HG03280 (cell line): ENCODE measurements around the gene TNFRSF1A.
"Not testable (repeated sequence)": the region's sequence is repeated elsewhere in the genome, so short reads cannot be mapped to it uniquely, and the experiment has no call there.

Experiments
- ATAC-seq: cut with Tn5 transposase; IDR thresholded peaks from one replicate; pipeline ENCODE4 v1.9.1; 2021; ENCODE audit warnings: mild to moderate bottlenecking, moderate library complexity; ENCODE audit not compliant: unreplicated experiment

TNFRSF1A gene

DNA sequence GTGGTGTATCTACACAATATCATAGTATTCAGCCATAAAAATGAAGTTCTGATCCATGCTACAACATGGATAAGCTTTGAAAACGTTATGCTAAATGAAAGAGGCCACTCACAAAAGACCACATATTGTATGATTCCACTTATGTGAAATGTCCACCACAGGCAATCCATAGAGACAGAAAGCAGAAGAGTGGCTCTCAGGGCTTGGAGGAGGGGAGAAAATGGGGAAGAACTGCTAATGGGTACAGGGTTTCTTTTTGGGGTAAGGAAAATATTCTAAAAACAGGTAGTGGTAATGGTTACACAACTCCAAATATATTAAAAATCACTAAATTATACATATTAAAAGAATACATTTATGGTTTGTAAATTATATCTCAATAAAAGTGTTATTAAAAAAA is 17.0 kb upstream of the TNFRSF1A start:
- no peak for ATAC-seq

DNA sequence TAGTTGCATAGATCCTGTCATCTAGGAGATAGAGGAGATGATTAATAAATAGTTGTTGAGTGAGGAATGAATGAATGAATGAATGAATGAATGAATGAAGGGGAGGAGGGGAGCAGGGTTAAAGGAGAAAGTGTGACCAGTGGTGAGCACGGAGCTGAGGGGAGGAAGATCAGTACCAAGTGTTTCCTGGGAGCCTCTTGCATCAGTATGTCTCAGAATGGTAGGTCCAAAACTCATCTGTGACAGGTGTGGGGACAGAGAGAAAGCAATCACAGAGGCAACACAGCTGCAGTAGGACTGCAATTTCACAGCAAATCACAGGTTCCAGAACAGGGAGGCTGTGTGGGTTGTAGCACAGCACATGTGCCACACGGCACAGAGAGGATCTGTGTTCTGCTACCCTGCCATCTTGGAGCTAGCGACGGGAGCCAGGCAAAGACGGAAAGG is 14.5 kb upstream of the TNFRSF1A start:
- ATAC-seq = no peak

DNA sequence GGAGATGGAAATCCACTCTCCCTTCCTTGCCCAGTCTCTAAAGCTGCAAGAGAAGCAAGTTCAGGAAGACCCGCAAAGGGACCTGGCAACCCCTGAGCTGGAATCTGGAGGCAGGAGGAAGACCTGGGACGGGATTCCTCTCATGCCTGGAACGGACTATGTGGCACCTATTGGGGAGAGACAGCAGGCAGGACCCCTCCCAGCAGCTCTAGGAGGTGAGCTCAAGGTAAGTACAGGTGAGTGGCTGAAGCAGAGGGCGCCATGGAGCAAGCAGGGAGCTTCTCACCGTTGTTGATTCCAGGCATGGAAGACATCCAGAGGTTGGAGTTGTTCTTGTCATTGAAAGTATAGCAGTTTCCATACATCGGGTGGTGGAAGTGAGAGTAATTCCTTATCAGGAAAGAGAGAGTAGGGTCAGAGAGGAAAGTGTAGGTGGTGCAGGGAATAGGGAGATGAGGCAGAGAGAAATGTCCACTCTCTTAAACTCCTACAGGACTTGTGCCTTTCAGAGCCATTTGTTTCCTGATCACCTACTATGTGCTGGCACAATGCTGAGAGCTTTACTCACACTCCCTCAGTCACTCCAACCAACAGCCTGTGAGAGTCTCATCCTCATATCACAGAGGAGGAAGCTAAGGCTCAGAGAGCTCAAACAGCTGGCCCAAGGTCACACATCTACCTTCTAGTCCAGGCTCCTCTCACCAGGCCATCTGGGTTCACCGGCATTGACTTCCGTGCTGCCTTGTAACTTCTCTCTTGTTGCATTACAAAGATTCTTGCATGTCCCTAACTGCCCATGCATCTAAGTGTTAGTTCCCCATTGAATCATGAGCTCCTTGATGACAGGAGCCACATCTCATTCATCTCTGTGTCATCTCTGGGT is 13.9 kb upstream of the TNFRSF1A start:
- no peak for ATAC-seq

DNA sequence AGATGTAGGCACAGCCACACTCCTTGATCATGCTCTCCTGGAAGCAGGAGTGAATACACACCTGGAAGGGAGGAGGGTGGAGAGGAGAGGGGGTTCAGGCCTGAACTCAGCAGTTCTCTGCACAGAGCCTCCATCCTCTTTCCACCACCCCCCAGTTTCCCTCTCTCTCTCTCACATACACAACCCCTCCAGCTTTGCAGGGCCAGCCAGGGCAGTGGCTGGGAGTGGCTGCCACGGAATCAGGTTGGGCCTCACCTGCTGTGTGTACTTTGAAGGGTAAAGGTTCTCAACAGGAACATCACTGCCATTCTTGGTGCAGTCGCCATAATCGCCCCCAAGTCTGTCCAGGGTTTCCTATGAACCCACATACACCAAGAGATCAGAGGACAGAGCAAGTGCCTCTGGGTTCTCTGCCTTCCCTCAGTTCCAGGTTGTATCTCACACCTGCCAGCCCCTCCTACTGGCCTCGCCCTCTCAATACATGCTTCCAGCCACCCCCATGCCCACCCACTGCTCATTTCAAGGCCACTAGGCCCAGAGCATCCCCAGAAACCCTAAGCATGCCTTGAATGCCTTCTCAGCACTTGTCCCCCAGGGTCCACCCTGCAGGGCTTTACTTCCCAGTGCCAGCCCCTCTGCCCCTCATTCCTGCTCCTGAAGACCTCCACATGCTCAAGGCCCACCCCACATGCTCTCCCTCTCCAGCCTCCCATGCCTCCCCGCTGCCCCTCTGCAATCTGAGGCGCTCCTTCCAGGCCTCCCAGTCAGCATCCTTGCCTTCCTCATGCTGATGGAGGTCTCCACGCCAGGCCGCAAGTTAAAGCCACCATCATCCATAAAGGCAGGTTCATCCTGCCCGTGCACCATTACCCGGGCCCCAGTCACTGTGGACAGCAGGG is 12.9 kb upstream of the TNFRSF1A start:
- ATAC-seq = no peak

DNA sequence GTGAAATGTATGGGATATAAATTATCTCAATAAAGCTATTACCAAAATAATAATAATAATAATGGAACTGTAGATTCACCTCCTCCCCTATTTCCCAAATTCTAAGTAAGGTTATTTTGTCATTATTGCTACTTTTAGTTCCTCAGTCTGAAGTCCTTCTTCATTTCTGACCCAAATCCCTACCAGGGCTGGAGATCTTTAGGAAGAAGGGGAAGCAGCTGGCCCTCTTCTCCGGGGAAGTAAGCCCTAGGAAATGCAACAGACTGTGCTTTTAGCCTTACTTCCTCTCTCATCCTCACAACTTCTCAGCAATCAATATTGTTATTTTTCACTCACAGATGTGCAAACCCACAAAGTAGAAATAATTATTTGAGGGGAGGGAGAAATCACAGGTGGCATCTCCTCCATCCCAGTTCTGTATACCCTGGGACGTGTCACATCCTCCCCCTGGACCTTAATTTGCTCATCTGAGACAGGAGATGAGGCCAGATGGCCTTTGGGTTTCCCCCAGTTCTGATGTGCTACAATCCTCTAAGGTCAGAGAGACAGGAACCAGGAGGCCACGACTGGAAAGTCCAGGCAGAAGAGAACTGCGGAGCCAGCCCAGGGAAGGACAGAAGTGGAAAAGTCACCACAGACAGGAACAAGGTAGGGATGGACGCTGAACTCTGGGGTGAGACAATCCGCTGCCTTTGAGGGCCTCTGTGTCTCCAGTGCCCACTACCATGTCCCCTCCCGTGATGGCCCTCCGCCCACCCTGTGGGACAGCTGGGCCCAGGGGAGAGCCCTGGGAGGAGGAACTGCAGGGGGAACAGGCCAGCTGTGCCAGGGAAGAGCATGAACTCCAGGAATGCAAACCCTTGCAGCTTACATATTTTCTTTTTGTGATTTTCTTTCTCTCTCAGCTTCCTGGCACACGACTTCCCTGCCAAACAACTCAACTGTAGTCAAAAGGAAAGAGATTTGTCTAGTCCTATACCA is 10.6 kb upstream of the TNFRSF1A start:
- no peak for ATAC-seq

DNA sequence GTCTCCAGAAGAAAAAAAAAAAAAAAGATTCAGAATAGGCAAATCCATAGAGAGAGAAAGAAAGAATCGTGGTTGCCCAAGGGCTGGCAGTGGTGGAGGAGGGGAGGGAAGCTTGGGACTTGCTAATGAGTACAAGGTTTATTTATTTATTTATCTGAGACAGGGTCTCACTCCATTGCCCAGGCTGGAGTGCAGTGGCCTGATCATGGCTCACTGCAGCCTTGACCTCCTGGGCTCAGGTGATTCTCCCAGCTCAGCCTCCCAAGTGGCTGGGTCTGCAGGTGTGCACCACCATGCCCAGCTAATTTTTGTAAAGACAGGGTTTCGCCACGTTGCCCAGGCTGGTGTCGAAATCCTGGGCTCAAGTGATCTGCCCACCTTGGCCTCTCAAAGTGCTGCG is 9.7 kb upstream of the TNFRSF1A start:
- no peak for ATAC-seq

DNA sequence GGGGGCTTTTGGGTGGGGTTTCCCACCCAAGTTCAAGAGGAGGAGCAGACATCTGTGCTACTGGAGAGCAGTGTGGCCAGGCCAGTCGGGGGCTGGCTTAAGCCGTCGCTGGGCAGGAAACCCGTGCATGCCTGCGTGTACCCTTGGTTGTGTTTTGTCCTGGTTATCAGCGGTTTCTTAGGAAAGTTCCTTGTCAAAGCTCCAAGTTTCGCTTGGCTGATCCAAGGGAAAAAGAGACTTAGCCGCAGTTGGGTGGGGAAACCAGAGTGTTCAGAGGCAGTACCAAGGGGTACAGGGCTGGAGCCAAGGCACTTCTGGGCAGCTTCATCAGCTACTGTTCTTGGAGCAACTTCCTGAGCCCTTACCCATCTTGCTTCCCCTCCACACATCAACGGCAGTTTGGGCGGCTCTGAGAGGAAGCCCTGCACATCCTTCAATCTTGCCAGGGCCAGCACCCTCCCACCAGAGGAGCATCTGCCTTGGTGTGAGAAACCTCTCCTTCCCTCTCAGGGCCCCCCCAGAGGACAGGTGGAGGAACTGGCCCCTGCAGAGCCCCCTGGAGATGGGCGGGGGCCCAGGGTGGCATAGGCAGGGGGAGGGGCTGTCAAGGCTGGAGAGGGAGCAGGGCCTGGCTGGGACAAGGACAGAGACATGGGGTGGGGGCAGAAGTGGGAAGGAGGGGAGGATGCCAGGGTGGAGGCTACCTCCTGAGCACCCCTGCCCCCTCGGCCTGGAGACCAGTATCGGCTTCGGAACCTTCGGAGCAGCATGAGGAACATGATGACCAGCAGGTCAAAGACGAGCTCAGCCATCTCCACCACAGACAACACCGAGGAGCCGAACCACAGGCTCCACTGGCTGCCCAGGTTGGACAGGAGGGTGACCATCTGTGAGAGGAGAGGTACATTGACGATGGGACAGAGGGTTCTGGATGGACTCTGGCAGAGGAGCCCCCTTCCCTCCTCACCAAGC is 5.8 kb upstream of the TNFRSF1A start:
- ATAC-seq = no peak

DNA sequence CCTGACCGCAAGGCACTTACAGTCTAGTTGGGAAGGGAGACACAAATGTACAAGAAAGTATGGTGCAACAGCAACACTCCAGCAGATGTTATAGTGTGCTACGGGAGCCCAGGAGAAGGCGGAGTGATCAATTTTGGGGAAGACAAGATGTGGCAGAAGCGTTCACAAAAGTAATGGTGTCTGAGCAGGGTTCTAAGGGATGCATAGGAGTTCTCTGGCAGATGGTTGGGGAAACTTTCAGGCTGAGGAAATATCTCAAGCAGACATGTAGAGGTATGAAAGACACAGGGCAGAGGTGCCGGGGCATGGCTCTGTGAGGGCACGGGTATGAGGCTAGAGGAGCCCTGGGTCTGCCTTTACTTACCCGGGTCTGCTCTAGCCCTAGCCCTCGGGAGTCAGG is 5.1 kb upstream of the TNFRSF1A start:
- ATAC-seq = no peak

DNA sequence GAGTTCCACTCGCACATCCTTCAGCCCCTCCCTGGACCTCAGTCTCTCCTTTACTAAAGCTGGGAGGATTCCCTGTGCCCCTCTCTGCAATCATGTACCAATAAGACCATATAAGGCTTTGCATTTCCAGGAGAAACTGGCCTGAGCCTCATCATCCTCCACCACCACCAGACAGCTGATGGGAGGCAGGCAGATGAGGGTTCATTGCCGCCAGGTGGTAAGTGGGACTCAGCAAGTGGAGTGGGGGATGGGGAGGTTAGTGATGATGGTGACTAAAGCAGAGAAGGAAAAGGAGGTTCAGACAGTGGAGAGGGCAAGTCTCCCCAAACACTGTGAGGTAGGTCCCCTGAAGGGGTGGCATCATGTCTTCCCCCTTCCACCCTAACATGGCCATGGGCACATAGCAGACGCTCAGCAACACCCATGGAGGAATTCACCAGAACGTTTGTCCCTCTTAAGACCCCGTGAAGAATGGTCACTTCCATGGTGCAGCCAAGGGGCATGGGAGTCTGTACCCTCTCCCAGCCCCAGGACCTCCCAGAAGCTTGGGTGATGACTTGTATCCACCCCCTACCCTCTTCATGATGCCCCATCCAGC is 4.5 kb upstream of the TNFRSF1A start:
- no peak for ATAC-seq

DNA sequence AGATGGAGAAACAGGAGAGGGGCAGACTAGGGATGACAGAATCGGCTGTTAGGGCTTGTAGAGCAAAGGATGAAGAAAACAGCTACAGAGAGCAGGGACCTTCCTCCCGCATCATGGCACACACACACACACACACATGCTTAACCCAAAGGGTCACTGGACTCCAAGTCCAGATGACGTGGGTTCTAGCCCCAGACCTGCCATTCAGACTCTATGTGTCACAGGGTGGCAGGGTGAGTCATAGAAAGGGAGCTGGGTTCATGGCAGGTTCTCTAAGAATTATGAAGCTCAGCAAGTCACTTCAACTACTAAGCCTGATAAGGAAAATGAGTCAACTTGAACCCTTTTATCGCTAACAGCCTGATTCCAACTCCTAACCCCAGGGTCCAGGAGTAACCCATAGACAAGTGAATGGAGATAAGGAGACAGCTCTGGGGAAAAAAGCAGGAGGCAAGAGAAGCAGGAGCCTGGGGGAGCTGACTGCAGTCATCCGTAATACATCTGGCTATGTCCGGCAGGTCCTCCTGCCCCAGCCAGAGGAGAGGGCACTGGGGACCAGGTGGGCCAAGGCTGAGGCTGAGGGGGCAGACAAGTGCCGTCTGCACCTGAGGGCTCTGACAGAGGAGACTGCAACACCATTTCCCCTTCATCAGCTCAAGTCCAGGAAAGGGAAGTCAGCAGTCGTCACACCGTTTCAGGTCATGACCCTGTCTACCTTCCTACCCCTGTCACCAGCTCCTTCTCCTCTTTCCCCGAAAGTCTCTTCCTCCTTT is 3.6 kb upstream of the TNFRSF1A start:
- no peak for ATAC-seq

DNA sequence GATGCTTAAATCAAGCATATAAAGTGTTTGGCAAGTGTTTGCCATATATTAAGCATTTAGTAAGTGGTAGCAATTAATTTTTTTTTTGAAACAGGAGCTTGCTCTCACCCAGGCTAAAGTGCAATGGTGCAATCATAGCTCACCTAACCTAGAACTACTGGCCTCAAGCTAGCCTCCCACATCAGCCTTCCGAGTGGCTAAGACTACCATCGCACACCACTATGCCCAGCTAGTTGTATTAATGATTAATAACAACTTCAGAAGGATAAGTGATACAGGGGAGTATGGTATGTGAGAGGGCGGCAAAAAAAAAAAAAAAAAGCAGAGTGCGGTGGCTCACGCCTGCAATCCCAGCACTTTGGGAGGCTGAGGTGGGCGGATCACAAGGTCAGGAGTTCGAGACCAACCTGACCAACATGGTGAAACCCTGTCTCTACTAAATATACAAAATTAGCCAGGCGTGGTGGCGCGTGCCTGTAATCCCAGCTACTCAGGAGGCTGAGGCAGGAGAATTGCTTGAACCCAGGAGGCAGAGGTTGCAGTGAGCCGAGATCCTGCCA is 2.3 kb upstream of the TNFRSF1A start:
- not testable (repeated sequence) for ATAC-seq

DNA sequence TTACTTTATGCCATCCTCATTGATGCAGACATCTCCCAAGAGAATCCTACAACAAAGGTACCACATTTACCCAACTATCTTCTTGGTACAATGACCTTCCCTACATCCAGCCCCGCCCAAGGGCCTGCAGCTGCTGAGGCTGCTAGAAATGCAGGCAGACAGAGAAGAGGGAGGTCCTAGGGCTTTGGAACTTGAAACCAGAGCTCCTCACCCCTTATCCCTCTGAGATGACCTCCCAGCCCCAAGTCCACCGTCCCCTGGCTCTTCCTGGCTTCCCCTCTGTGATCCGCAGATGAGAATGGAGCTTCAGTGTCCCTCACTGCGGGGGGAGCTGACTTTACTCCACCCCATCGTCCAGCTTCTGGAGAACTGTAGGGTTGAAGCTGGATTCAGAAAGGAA is 1.6 kb upstream of the TNFRSF1A start:
- no peak for ATAC-seq

DNA sequence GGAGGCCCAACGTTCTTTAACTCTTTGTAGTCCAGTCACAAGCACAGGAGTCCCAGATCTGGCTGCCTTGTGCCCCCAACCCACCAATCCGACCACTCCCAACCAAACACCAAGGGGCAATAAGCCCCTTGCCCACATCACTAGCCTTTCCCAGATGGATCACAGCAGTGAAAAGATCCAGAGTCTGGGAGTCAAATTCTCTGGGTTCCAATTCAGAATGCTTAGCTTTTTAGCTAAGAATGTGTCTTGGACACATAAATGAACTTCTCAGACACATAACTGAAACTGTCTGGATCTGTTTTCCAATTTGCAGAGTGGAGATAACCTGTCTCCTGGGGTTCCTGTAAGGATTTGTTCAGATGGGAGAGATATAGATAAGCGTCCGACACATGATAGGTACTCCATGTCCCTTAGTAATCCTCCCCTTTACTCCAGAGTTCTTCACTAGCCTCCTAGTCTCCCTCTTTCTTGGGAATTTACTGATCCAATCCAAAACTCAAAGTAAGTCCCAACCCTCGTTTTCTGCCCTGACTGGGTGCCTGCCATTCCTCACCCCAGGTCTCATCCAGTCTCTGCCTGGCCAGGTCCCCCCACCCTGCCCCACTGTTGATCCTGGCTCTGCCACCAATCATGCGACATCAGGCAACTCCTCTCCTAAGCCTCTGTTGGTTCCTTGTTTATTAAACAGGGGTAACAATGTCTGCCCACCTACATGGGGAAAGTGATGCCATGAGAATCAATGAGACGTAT is 439 bp upstream of the TNFRSF1A start:
- no peak for ATAC-seq

DNA sequence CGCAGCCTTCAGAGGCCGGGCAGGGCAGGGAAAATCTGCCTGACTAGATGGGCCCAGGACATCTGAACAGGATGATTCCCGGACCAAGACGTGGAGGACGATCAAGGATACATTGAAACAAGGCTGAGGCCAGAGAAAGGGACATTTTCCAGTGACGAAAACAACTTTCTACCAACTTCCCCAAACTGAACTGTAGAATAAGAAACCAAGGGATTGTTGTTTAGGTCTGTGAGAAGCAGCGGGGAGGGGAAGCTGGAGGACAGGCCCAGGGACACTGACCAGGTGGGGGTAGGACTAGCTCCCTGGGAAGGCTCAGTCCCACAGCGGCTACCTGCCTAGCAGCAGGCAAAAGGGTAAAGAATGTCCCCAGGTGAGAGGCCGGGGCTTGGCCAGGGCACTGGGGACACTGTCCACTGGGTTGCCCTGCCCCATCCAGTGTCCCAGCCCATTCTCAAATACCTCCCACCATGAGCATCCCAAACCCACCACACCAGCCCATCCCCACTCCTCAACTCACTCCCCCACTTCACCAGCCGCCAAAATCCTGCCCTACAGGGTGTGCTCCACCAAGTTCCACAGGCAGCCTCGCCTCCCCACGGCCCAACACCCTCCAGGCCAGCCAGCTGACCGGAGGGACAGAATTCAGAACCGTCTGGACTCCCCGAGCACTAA is 995 bp downstream of the TNFRSF1A start:
- no peak for ATAC-seq

DNA sequence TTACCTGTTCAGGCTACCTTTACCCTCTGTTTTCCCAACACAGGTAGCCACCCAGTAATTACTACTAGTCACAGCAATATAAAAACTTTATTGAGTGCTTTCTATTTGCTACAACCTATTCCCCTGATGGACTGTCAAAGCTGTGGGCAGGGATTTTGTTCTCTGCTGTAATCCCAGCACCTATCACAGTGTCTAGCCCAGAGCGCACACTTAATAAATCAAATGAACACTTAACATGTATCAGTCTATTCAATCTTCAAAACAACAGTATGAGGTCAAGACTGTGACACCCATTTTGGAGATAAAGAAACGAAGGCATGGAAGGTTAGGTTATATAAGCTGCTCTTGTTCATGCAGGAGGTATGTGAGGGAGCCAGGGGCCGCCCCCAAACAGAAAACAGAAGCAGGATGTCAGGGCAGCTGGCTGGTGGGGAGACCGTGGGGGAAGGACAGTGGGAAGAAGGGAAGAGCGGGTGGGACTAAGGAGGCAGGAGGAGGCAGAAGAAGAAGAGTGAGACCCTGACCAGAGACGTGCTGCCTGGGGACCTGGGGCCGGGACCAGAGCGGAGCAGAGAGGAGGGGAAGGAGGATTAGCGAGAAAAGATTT is 1.7 kb downstream of the TNFRSF1A start:
- ATAC-seq = no peak

DNA sequence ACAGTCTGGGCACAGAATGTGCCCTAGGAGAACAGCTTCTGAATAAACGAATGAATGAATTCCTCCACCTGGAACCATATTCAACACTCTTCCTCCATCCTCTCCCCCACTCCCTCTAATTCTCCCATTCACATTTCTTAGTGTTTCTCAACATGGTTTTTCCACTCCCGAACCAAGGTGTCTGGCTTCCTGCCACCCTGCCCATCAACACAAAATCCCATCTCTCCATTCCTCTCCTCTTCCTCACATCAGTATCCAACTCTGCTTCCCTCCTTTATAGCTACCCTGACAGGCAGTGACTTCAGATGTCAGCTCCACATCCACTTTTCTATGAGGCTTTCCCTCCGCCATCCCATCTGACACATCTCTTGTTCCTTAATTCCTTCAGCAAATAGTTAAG is 2.9 kb downstream of the TNFRSF1A start:
- no peak for ATAC-seq
